ENCODE results near the gene EHD1. TPM values are rescaled to one million over a fixed set of nuclear protein-coding genes. Genes with fewer than 3 reads are reported as not detected.

The EHD1 gene
- total RNA-seq, 1 experiment from 2014 or later = 14.2 TPM

GRCh38 chr11:64890522-64890939, 12.1 kb upstream of the EHD1 start:
- no peak for DNase-seq (ENCODE audit: low spot score)

GRCh38 chr11:64888729-64889511, 10.5 kb upstream of the EHD1 start:
- no peak for DNase-seq (ENCODE audit: low spot score)

GRCh38 chr11:64888406-64888728, 9.9 kb upstream of the EHD1 start:
- no peak for DNase-seq (ENCODE audit: low spot score)

GRCh38 chr11:64887757-64888405, 9.5 kb upstream of the EHD1 start:
- no peak for DNase-seq (ENCODE audit: low spot score)

GRCh38 chr11:64887234-64887756, 8.9 kb upstream of the EHD1 start:
- DNase-seq (ENCODE audit: low spot score) = no peak

GRCh38 chr11:64885367-64886286, 7.2 kb upstream of the EHD1 start:
- no peak for DNase-seq (ENCODE audit: low spot score)

GRCh38 chr11:64884019-64884418, 5.6 kb upstream of the EHD1 start:
- DNase-seq (ENCODE audit: low spot score) = no peak

GRCh38 chr11:64883575-64883974, 5.2 kb upstream of the EHD1 start:
- DNase-seq (ENCODE audit: low spot score) = no peak

- no peak for DNase-seq (ENCODE audit: low spot score)
Observed at GRCh38 chr11:64882243-64882642, 3.8 kb upstream of the EHD1 start.

- DNase-seq (ENCODE audit: low spot score) = no peak
Observed at GRCh38 chr11:64881476-64881875, 3.1 kb upstream of the EHD1 start.

GRCh38 chr11:64880240-64881001, 2.0 kb upstream of the EHD1 start:
- no peak for DNase-seq (ENCODE audit: low spot score)

GRCh38 chr11:64879244-64879900, 951 bp upstream of the EHD1 start:
- no peak for DNase-seq (ENCODE audit: low spot score)

- DNase-seq (ENCODE audit: low spot score) = no peak
Observed at GRCh38 chr11:64878223-64878493, 263 bp downstream of the EHD1 start.

GRCh38 chr11:64877390-64878222, 815 bp downstream of the EHD1 start:
- no peak for DNase-seq (ENCODE audit: low spot score)

- no peak for DNase-seq (ENCODE audit: low spot score)
Observed at GRCh38 chr11:64876835-64877341, 1.5 kb downstream of the EHD1 start.

- DNase-seq (ENCODE audit: low spot score) = no peak
Observed at GRCh38 chr11:64876229-64876750, 2.1 kb downstream of the EHD1 start.

GRCh38 chr11:64875369-64876228, 2.8 kb downstream of the EHD1 start:
- no peak for DNase-seq (ENCODE audit: low spot score)

- no peak for DNase-seq (ENCODE audit: low spot score)
Observed at GRCh38 chr11:64874308-64875240, 3.8 kb downstream of the EHD1 start.
